Activated T-cell treated with anti-CD3 and anti-CD28 coated beads, Interleukin-2, amount 50 U/mL, for 72 hours (primary cell): ENCODE measurements around the gene MAN2B1. TPM values are rescaled to one million over a fixed set of nuclear protein-coding genes. Genes with fewer than 3 reads are reported as not detected.

Source experiments
- ATAC-seq, 2 donors: fragments of 150-1000 bp; cut with Tn5 transposase; replicated peaks in 1 of 2; 2 replicates each; pipeline ENCODE4 v1.10.0; 2021; ENCODE audit warnings: moderate library complexity in 2 of 2, mild to moderate bottlenecking in 1 of 2
- DNase-seq, 2 donors: peaks; one replicate each; pipeline ENCODE4 v3.0.0; 2021 to 2022; ENCODE audit warnings: mixed read lengths in 1 of 2
- H3K27ac Mint-ChIP-seq: one replicate; pipeline ENCODE4 v1.8.0; 2022; ENCODE audit warnings: mild to moderate bottlenecking, moderate library complexity, mixed read lengths
- H3K27me3 Mint-ChIP-seq: one replicate; pipeline ENCODE4 v1.8.0; 2022; ENCODE audit warnings: low read depth, mixed read lengths
- H3K36me3 Mint-ChIP-seq, 2 donors: one replicate each; pipeline ENCODE4 v1.8.0; 2022; ENCODE audit warnings: mixed read lengths in 2 of 2, mild to moderate bottlenecking in 1 of 2; ENCODE audit not compliant: insufficient read depth in 2 of 2
- H3K4me1 Mint-ChIP-seq: one replicate; pipeline ENCODE4 v1.8.0; 2022; ENCODE audit warnings: low read depth, mixed read lengths
- H3K4me3 Mint-ChIP-seq, 2 donors: one replicate each; pipeline ENCODE4 v1.8.0; 2022; ENCODE audit warnings: mild to moderate bottlenecking in 2 of 2, mixed read lengths in 2 of 2, moderate library complexity in 2 of 2
- H3K9me3 Mint-ChIP-seq, 2 donors: one replicate each; pipeline ENCODE4 v1.8.0; 2022; ENCODE audit warnings: mixed read lengths in 2 of 2
- total RNA-seq, 2 donors: library from RNA; stranded (reverse); gene quantifications; one replicate each; pipeline ENCODE4 v1.2.3, GENCODE V29; 2022

The MAN2B1 gene
- total RNA-seq, 2 donors from 2014 or later = 75.8 to 109 TPM

- Mint-ChIP-seq H3K27ac (peak overlapping the region; percentile 82), H3K27me3 (no peaks in the 10 kb centered on the region), H3K4me1 (peaks cover 52% of the 10 kb centered on the region), H3K36me3 (peaks cover 6 to 14% of the 10 kb centered on the region in 2 donors), H3K9me3 (no peaks in the 10 kb centered on the region), H3K4me3 (peak overlapping the region; percentile 90 to 93)
- peak in 1 of 2 donors; percentile 26 for DNase-seq
- peak; percentile 6 to 8 for ATAC-seq
Observed at GRCh38 chr19:12665671-12666264, 774 bp downstream of the MAN2B1 start.

- Mint-ChIP-seq H3K36me3 (peaks cover 9 to 17% of the 10 kb centered on the region in 2 donors), H3K4me1 (peaks cover 47% of the 10 kb centered on the region), H3K9me3 (no peaks in the 10 kb centered on the region), H3K4me3 (peak overlapping the region; percentile 90 to 93), H3K27me3 (no peaks in the 10 kb centered on the region), H3K27ac (peak overlapping the region; percentile 68)
- DNase-seq (peak; percentile 52 to 57), ATAC-seq (peak in 1 of 2 donors; percentile 9)
Observed at GRCh38 chr19:12665281-12665573, 1.3 kb downstream of the MAN2B1 start.

GRCh38 chr19:12664406-12665280, 1.9 kb downstream of the MAN2B1 start:
- peaks cover 13 to 19% of the 10 kb centered on the region in 2 donors for H3K36me3 Mint-ChIP-seq
- DNase-seq (no peak), ATAC-seq (no peak)
- H3K27ac Mint-ChIP-seq = peak overlapping the region; percentile 82
- peaks cover 46% of the 10 kb centered on the region for H3K4me1 Mint-ChIP-seq
- H3K9me3 Mint-ChIP-seq = no peaks in the 10 kb centered on the region
- H3K27me3 Mint-ChIP-seq = no peaks in the 10 kb centered on the region
- H3K4me3 Mint-ChIP-seq = peak overlapping the region; percentile 90 to 93

- DNase-seq (no peak), ATAC-seq (no peak)
- Mint-ChIP-seq H3K9me3 (no peaks in the 10 kb centered on the region), H3K4me1 (peaks cover 19% of the 10 kb centered on the region), H3K36me3 (peaks cover 6 to 23% of the 10 kb centered on the region in 2 donors), H3K4me3 (no peak overlapping the region), H3K27ac (peak overlapping the region; percentile 42), H3K27me3 (no peaks in the 10 kb centered on the region)
Observed at GRCh38 chr19:12660980-12661379, 5.6 kb downstream of the MAN2B1 start.

- no peak for ATAC-seq
- DNase-seq = no peak
- Mint-ChIP-seq H3K4me3 (no peak overlapping the region), H3K27me3 (no peaks in the 10 kb centered on the region), H3K9me3 (no peaks in the 10 kb centered on the region), H3K27ac (no peak overlapping the region), H3K36me3 (peaks cover 11 to 35% of the 10 kb centered on the region in 2 donors), H3K4me1 (no peaks in the 10 kb centered on the region)
Observed at GRCh38 chr19:12657966-12658365, 8.6 kb downstream of the MAN2B1 start.

- Mint-ChIP-seq H3K27me3 (no peaks in the 10 kb centered on the region), H3K4me3 (no peak overlapping the region), H3K4me1 (no peaks in the 10 kb centered on the region), H3K9me3 (no peaks in the 10 kb centered on the region), H3K27ac (no peak overlapping the region), H3K36me3 (peaks cover 11 to 35% of the 10 kb centered on the region in 2 donors)
- DNase-seq (peak in 1 of 2 donors; percentile 29), ATAC-seq (peak in 1 of 2 donors; percentile 5)
Observed at GRCh38 chr19:12656899-12657571, 9.5 kb downstream of the MAN2B1 start.

GRCh38 chr19:12655546-12655945, 11.0 kb downstream of the MAN2B1 start:
- ATAC-seq (no peak), DNase-seq (no peak)
- Mint-ChIP-seq H3K9me3 (no peaks in the 10 kb centered on the region), H3K36me3 (peaks cover 11 to 31% of the 10 kb centered on the region in 2 donors), H3K27ac (no peak overlapping the region), H3K4me3 (no peak overlapping the region), H3K4me1 (no peaks in the 10 kb centered on the region), H3K27me3 (no peaks in the 10 kb centered on the region)

- no peak overlapping the region for H3K27ac Mint-ChIP-seq
- H3K4me1 Mint-ChIP-seq = no peaks in the 10 kb centered on the region
- no peak overlapping the region for H3K4me3 Mint-ChIP-seq
- H3K9me3 Mint-ChIP-seq = no peaks in the 10 kb centered on the region
- no peak for DNase-seq
- no peak for ATAC-seq
- H3K27me3 Mint-ChIP-seq = no peaks in the 10 kb centered on the region
- H3K36me3 Mint-ChIP-seq = peaks cover 4 to 29% of the 10 kb centered on the region in 2 donors
Observed at GRCh38 chr19:12652219-12652618, 14.3 kb downstream of the MAN2B1 start.

- DNase-seq (no peak), ATAC-seq (no peak)
- Mint-ChIP-seq H3K4me3 (no peak overlapping the region), H3K27me3 (no peaks in the 10 kb centered on the region), H3K4me1 (no peaks in the 10 kb centered on the region), H3K27ac (no peak overlapping the region), H3K36me3 (peaks cover 0 to 14% of the 10 kb centered on the region in 2 donors), H3K9me3 (no peaks in the 10 kb centered on the region)
Observed at GRCh38 chr19:12649941-12650340, 16.6 kb downstream of the MAN2B1 start.

- H3K36me3 Mint-ChIP-seq = peaks cover 0 to 10% of the 10 kb centered on the region in 2 donors
- ATAC-seq (no peak), DNase-seq (no peak)
- H3K4me1 Mint-ChIP-seq = no peaks in the 10 kb centered on the region
- H3K9me3 Mint-ChIP-seq = no peaks in the 10 kb centered on the region
- H3K4me3 Mint-ChIP-seq = no peak overlapping the region
- no peaks in the 10 kb centered on the region for H3K27me3 Mint-ChIP-seq
- H3K27ac Mint-ChIP-seq = no peak overlapping the region
Observed at GRCh38 chr19:12648088-12648487, 18.5 kb downstream of the MAN2B1 start.

- H3K9me3 Mint-ChIP-seq = no peaks in the 10 kb centered on the region
- H3K36me3 Mint-ChIP-seq = peaks cover 0 to 10% of the 10 kb centered on the region in 2 donors
- H3K27me3 Mint-ChIP-seq = no peaks in the 10 kb centered on the region
- H3K4me1 Mint-ChIP-seq = no peaks in the 10 kb centered on the region
- H3K27ac Mint-ChIP-seq = no peak overlapping the region
- DNase-seq (peak in 1 of 2 donors; percentile 46), ATAC-seq (peak; percentile 58 to 62)
- peak overlapping the region in 1 of 2 donors; percentile 46 for H3K4me3 Mint-ChIP-seq
Observed at GRCh38 chr19:12647490-12648071, 19.0 kb downstream of the MAN2B1 start.

- H3K4me1 Mint-ChIP-seq = no peaks in the 10 kb centered on the region
- DNase-seq (no peak), ATAC-seq (peak in 1 of 2 donors; percentile 7)
- no peak overlapping the region for H3K4me3 Mint-ChIP-seq
- H3K27ac Mint-ChIP-seq = no peak overlapping the region
- H3K9me3 Mint-ChIP-seq = no peaks in the 10 kb centered on the region
- no peaks in the 10 kb centered on the region for H3K27me3 Mint-ChIP-seq
- H3K36me3 Mint-ChIP-seq = peaks cover 0 to 10% of the 10 kb centered on the region in 2 donors
Observed at GRCh38 chr19:12647047-12647446, 19.5 kb downstream of the MAN2B1 start.

- Mint-ChIP-seq H3K9me3 (no peaks in the 10 kb centered on the region), H3K27ac (no peak overlapping the region), H3K27me3 (no peaks in the 10 kb centered on the region), H3K4me3 (no peak overlapping the region), H3K4me1 (no peaks in the 10 kb centered on the region), H3K36me3 (peaks cover 0 to 8% of the 10 kb centered on the region in 2 donors)
- ATAC-seq (no peak), DNase-seq (no peak)
Observed at GRCh38 chr19:12646551-12646950, 20.0 kb downstream of the MAN2B1 start.
